Measurements from ENCODE around the gene UBE2J2. TPM values are rescaled to one million over a fixed set of nuclear protein-coding genes. Genes with fewer than 3 reads are reported as not detected.

UBE2J2 gene
- total and polyA plus RNA-seq, 2 of the 13 experiments (the other 11 are each of a cell fraction or from before 2014, with no cell fraction given): 25.4 to 29.4 TPM

DNA sequence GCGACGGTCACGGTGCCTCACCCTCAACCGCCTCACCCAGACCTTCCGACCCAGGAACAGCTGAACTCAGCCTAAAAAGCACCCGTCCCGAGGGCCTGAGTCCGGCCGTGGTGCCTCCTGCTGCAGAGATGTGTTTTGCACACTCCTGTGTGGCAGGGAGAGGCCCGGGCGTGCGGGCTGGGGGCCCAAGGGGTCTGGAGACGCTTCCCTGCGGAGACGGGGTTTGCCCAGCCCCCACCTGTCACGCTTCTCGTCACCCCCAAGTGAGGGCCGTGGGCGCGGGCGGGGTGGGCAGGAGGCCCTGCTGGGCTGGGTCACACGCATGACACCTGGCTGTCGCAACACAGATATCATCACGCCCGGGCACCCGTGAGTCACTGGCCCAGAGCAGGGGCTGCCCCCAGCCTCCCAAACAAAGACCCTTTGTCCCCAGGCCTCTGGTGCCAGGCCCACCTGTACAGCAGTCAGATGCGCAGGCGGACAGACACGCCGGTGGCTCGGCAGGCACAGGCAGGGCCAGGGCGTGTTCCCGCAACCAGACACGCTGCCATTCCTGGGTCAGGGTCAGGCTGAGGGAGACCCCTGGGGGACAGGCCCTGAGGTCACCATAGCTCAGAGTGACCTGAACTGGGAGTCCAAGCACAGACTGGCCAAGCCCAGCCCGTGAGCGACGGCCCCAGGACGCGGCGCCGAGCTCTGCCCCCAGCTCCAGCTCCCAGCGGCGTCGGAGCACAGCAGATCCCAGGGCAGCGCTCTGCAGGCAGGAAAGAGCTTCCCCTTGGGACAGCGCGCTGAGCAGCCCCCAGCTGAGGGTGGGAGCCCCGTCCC lies 35.6 kb downstream of the UBE2J2 start (continued):
- TF ChIP-seq, protein P1, sequence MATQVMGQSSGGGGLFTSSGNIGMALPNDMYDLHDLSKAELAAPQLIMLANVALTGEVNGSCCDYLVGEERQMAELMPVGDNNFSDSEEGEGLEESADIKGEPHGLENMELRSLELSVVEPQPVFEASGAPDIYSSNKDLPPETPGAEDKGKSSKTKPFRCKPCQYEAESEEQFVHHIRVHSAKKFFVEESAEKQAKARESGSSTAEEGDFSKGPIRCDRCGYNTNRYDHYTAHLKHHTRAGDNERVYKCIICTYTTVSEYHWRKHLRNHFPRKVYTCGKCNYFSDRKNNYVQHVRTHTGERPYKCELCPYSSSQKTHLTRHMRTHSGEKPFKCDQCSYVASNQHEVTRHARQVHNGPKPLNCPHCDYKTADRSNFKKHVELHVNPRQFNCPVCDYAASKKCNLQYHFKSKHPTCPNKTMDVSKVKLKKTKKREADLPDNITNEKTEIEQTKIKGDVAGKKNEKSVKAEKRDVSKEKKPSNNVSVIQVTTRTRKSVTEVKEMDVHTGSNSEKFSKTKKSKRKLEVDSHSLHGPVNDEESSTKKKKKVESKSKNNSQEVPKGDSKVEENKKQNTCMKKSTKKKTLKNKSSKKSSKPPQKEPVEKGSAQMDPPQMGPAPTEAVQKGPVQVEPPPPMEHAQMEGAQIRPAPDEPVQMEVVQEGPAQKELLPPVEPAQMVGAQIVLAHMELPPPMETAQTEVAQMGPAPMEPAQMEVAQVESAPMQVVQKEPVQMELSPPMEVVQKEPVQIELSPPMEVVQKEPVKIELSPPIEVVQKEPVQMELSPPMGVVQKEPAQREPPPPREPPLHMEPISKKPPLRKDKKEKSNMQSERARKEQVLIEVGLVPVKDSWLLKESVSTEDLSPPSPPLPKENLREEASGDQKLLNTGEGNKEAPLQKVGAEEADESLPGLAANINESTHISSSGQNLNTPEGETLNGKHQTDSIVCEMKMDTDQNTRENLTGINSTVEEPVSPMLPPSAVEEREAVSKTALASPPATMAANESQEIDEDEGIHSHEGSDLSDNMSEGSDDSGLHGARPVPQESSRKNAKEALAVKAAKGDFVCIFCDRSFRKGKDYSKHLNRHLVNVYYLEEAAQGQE (IDR thresholded peaks at IDR 0.05; ENCODE audit: borderline replicate concordance in 1 of 2, low read depth in 1 of 2, low read length in 2 of 2): no peak
- TF ChIP-seq ZNF18 (CRISPR knock-in tag; IDR thresholded peaks at IDR 0.05; ENCODE audit: insufficient replicate concordance) (no peak), ERF (CRISPR knock-in tag; IDR thresholded peaks at IDR 0.05) (peak; percentile 56), ZSCAN12 (CRISPR knock-in tag; IDR thresholded peaks at IDR 0.05) (no peak), GATAD1 (CRISPR knock-in tag; IDR thresholded peaks at IDR 0.05) (peak; percentile 63), HOXA9 (CRISPR knock-in tag; IDR thresholded peaks at IDR 0.05; ENCODE audit: borderline replicate concordance) (no peak), ZNF747 (CRISPR knock-in tag; IDR thresholded peaks at IDR 0.05; ENCODE audit: borderline replicate concordance) (no peak), ZNF569 (CRISPR knock-in tag; IDR thresholded peaks at IDR 0.05; ENCODE audit: borderline replicate concordance) (no peak), CHD4 (IDR thresholded peaks at IDR 0.05; ENCODE audit: borderline replicate concordance, low read length) (no peak), ZMAT3 (CRISPR knock-in tag; conservative IDR thresholded peaks at IDR 0.05) (peak; percentile 48; the same call in 1 of the 2 replicates), KDM5A (IDR thresholded peaks at IDR 0.05; ENCODE audit: borderline replicate concordance, low read length) (no peak), ONECUT2 (CRISPR knock-in tag; IDR thresholded peaks at IDR 0.05) (no peak), CENPBD1 (CRISPR knock-in tag; IDR thresholded peaks at IDR 0.05; ENCODE audit: borderline replicate concordance, low read depth) (no peak), RFX5 (IDR thresholded peaks at IDR 0.05; ENCODE audit: low read depth, low read length) (no peak)
- TF ChIP-seq, protein P2, sequence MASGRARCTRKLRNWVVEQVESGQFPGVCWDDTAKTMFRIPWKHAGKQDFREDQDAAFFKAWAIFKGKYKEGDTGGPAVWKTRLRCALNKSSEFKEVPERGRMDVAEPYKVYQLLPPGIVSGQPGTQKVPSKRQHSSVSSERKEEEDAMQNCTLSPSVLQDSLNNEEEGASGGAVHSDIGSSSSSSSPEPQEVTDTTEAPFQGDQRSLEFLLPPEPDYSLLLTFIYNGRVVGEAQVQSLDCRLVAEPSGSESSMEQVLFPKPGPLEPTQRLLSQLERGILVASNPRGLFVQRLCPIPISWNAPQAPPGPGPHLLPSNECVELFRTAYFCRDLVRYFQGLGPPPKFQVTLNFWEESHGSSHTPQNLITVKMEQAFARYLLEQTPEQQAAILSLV (CRISPR knock-in tag; IDR thresholded peaks at IDR 0.05; ENCODE audit: borderline replicate concordance): peak; percentile 91
- TF ChIP-seq, protein P3, sequence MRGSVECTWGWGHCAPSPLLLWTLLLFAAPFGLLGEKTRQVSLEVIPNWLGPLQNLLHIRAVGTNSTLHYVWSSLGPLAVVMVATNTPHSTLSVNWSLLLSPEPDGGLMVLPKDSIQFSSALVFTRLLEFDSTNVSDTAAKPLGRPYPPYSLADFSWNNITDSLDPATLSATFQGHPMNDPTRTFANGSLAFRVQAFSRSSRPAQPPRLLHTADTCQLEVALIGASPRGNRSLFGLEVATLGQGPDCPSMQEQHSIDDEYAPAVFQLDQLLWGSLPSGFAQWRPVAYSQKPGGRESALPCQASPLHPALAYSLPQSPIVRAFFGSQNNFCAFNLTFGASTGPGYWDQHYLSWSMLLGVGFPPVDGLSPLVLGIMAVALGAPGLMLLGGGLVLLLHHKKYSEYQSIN (CRISPR knock-in tag; IDR thresholded peaks at IDR 0.05; ENCODE audit: borderline replicate concordance): no peak
- TF ChIP-seq, protein P4, sequence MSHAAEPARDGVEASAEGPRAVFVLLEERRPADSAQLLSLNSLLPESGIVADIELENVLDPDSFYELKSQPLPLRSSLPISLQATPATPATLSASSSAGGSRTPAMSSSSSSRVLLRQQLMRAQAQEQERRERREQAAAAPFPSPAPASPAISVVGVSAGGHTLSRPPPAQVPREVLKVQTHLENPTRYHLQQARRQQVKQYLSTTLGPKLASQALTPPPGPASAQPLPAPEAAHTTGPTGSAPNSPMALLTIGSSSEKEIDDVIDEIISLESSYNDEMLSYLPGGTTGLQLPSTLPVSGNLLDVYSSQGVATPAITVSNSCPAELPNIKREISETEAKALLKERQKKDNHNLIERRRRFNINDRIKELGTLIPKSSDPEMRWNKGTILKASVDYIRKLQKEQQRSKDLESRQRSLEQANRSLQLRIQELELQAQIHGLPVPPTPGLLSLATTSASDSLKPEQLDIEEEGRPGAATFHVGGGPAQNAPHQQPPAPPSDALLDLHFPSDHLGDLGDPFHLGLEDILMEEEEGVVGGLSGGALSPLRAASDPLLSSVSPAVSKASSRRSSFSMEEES (CRISPR knock-in tag; IDR thresholded peaks at IDR 0.05): peak; percentile 69

Data from HepG2 (cell line).